GM21367 (cell line): ENCODE results near the gene FIGNL1.
A peak's percentile ranks its signal among the peaks of the same experiment; 100 is the strongest.

Source experiments
- ATAC-seq: cut with Tn5 transposase; IDR thresholded peaks from one replicate; pipeline ENCODE4 v1.9.1; 2021; ENCODE audit not compliant: unreplicated experiment

The FIGNL1 gene

GRCh38 chr7:50449881-50450589, at the start of gene FIGNL1:
Gene FIGNL1 (minus strand): TSS chr7:50450350. CDS start chr7:50447287, 3,063 bp downstream.
- ATAC-seq, result peak; percentile 79

- ATAC-seq, result no peak
Measured at GRCh38 chr7:50499092-50499491, 48.9 kb upstream of the FIGNL1 start.

- ATAC-seq, result no peak
Measured at GRCh38 chr7:50497968-50498367, 47.8 kb upstream of the FIGNL1 start.

- no peak for ATAC-seq
Measured at GRCh38 chr7:50497068-50497642, 47.0 kb upstream of the FIGNL1 start.

- no peak for ATAC-seq
Measured at GRCh38 chr7:50496569-50496968, 46.4 kb upstream of the FIGNL1 start.

GRCh38 chr7:50495746-50496145, 45.6 kb upstream of the FIGNL1 start:
- no peak for ATAC-seq

- no peak for ATAC-seq
Measured at GRCh38 chr7:50492770-50493519, 42.8 kb upstream of the FIGNL1 start.

GRCh38 chr7:50491943-50492342, 41.8 kb upstream of the FIGNL1 start:
- no peak for ATAC-seq

GRCh38 chr7:50491209-50491608, 41.1 kb upstream of the FIGNL1 start:
- no peak for ATAC-seq

GRCh38 chr7:50488379-50488778, 38.2 kb upstream of the FIGNL1 start:
- ATAC-seq, result no peak

- ATAC-seq, result no peak
Measured at GRCh38 chr7:50486512-50486911, 36.4 kb upstream of the FIGNL1 start.

- no peak for ATAC-seq
Measured at GRCh38 chr7:50481867-50482266, 31.7 kb upstream of the FIGNL1 start.

GRCh38 chr7:50480797-50481196, 30.6 kb upstream of the FIGNL1 start:
- no peak for ATAC-seq

- no peak for ATAC-seq
Measured at GRCh38 chr7:50479743-50480517, 29.8 kb upstream of the FIGNL1 start.

GRCh38 chr7:50477640-50478039, 27.5 kb upstream of the FIGNL1 start:
- ATAC-seq, result no peak

GRCh38 chr7:50476953-50477625, 26.9 kb upstream of the FIGNL1 start:
- ATAC-seq, result no peak

- no peak for ATAC-seq
Measured at GRCh38 chr7:50475340-50475739, 25.2 kb upstream of the FIGNL1 start.

GRCh38 chr7:50474382-50475160, 24.4 kb upstream of the FIGNL1 start:
- ATAC-seq, result no peak

GRCh38 chr7:50473531-50473930, 23.4 kb upstream of the FIGNL1 start:
- ATAC-seq, result no peak

- no peak for ATAC-seq
Measured at GRCh38 chr7:50472427-50472826, 22.3 kb upstream of the FIGNL1 start.
